Hepatocyte (in vitro differentiated cells): Measurements from ENCODE around the gene TMIE. TPM values are rescaled to one million over a fixed set of nuclear protein-coding genes. Genes with fewer than 3 reads are reported as not detected.

Experiments used
- DNase-seq: peaks from one replicate; pipeline ENCODE4 v3.0.0-alpha.2; 2016; ENCODE audit warnings: low spot score
- H2AFZ ChIP-seq: fragments of 200-600 bp; sonication (generic); 2 replicates; pipeline ENCODE4 v1.6.0; 2016; ENCODE audit warnings: antibody characterized with exemption, mild to moderate bottlenecking
- H3K27ac ChIP-seq: fragments of 200-600 bp; sonication (generic); 2 replicates; pipeline ENCODE4 v1.5.1; 2016; ENCODE audit warnings: mild to moderate bottlenecking
- H3K27me3 ChIP-seq: fragments of 200-600 bp; sonication (generic); 2 replicates; pipeline ENCODE4 v1.6.1; 2016
- H3K36me3 ChIP-seq: fragments of 200-600 bp; sonication (generic); replicated peaks from 2 replicates; pipeline ENCODE4 v1.5.1; 2016; ENCODE audit warnings: low read depth; ENCODE audit not compliant: insufficient read depth
- H3K4me1 ChIP-seq: fragments of 200-600 bp; sonication (generic); 2 replicates; pipeline ENCODE4 v1.5.1; 2016; ENCODE audit warnings: mild to moderate bottlenecking, moderate library complexity; ENCODE audit not compliant: insufficient read depth
- H3K4me2 ChIP-seq: fragments of 200-600 bp; sonication (generic); 2 replicates; pipeline ENCODE4 v1.6.0; 2016
- H3K4me3 ChIP-seq: fragments of 200-600 bp; sonication (generic); 2 replicates; pipeline ENCODE4 v1.5.1; 2016; ENCODE audit warnings: mild to moderate bottlenecking
- H3K79me2 ChIP-seq: fragments of 200-600 bp; sonication (generic); 2 replicates; pipeline ENCODE4 v1.6.0; 2017; ENCODE audit warnings: mild to moderate bottlenecking
- H3K9me2 ChIP-seq: fragments of 200-600 bp; sonication (generic); replicated peaks from 2 replicates; pipeline ENCODE4 v1.6.0; 2017; ENCODE audit warnings: mild to moderate bottlenecking; ENCODE audit not compliant: insufficient read depth
- H3K9me3 ChIP-seq: fragments of 200-600 bp; sonication (generic); 2 replicates; pipeline ENCODE4 v1.5.1; 2016; ENCODE audit warnings: low read depth, mild to moderate bottlenecking
- H4K20me1 ChIP-seq: fragments of 200-600 bp; sonication (generic); 2 replicates; pipeline ENCODE4 v1.6.0; 2016; ENCODE audit warnings: mild to moderate bottlenecking; ENCODE audit not compliant: insufficient read depth, poor library complexity, severe bottlenecking
- EZH2 ChIP-seq: fragments of 200-600 bp; sonication (generic); IDR thresholded peaks from 2 replicates; pipeline ENCODE4 v1.6.1; 2016; ENCODE audit warnings: antibody characterized with exemption, mild to moderate bottlenecking, borderline replicate concordance
- EZH2phosphoT487 ChIP-seq: fragments of 200-600 bp; sonication (generic); IDR thresholded peaks from one replicate; pipeline ENCODE4 v1.6.1; 2018; ENCODE audit warnings: antibody characterized with exemption, mild to moderate bottlenecking, low read depth, moderate library complexity; ENCODE audit not compliant: unreplicated experiment, severe bottlenecking
- WGBS: methylation state at CpG from one replicate; pipeline ENCODE4 v1.1.6; 2016; ENCODE audit warnings: low lambda C conversion rate; ENCODE audit errors: missing lambda C conversion rate; 5-methylcytosine and 5-hydroxymethylcytosine counted together
- polyA plus RNA-seq: library from polyadenylated mRNA; unstranded; fragments of >200 nt; fragmentation: Nextera tagmentation; extraction: Ambion mirVana; gene quantifications from 2 replicates; pipeline ENCODE4 v1.2.1, GENCODE V29; 2016
- total RNA-seq: library from RNA; depleted of rRNA; stranded (reverse); fragments of >200 nt; gene quantifications from 2 replicates; pipeline ENCODE4 v1.2.3, GENCODE V29; 2014
- TF ChIP-seq, protein P1 (sequence below): fragments of 200-600 bp; sonication (generic); IDR thresholded peaks from 2 replicates; pipeline ENCODE4 v1.5.1; 2016; ENCODE audit warnings: antibody characterized with exemption, mild to moderate bottlenecking; ENCODE audit not compliant: poor library complexity

TMIE gene
- total and polyA plus RNA-seq, 2 experiments from 2014 or later, result 0.37 to 0.51 TPM

DNA sequence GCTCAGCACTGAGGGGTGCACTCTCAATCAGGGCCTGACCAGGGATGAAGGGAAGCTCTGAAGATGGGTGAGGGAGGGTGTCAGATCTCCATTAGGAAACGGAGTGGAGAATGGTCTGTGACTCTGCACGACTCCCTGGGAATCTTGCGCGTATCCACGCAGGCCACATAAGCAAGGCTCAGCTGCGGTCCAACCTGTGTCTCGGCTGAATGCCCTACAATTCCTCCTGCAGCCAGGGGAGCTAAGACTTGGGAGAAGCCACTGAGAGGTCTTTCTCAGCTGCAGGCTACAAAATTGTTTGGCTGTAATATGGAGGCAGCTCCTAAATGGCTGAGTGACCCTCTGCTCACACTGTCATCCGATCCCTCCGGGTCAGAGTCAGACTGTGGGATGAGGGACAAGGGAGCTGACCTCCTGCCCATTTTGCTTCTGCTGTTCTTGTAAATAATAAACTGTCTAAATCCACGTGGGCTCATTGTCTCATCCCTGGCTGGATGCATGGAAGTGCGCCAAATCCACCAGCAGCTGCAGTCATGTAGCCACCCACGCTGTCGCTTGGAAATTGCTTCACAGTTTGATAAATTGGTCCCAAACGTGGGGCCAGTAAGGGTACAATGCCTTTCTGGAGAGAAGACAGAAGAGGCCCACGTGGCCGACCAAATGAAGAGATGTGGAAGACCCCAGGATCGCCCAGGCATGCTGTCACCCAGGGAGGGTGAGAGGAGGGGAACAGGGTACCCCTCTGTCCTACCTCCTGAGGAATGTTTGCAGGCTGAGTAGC, 38.2 kb upstream of the TMIE start:
- Histone ChIP-seq H3K27me3 (no peaks in the 10 kb centered on the region), H3K36me3 (no peaks in the 10 kb centered on the region), H4K20me1 (no peaks in the 10 kb centered on the region), H3K4me1 (peaks cover 17% of the 10 kb centered on the region), H3K79me2 (no peaks in the 10 kb centered on the region), H3K4me3 (no peak overlapping the region), H3K9me3 (no peaks in the 10 kb centered on the region), H3K9me2 (no peaks in the 10 kb centered on the region), H3K4me2 (peak overlapping the region; percentile 48), H2AFZ (no peak overlapping the region), H3K27ac (peak overlapping the region; percentile 57)
- WGBS, result 60% methylated on average over 17 of the region's 17 CpGs
- TF ChIP-seq, protein P1, sequence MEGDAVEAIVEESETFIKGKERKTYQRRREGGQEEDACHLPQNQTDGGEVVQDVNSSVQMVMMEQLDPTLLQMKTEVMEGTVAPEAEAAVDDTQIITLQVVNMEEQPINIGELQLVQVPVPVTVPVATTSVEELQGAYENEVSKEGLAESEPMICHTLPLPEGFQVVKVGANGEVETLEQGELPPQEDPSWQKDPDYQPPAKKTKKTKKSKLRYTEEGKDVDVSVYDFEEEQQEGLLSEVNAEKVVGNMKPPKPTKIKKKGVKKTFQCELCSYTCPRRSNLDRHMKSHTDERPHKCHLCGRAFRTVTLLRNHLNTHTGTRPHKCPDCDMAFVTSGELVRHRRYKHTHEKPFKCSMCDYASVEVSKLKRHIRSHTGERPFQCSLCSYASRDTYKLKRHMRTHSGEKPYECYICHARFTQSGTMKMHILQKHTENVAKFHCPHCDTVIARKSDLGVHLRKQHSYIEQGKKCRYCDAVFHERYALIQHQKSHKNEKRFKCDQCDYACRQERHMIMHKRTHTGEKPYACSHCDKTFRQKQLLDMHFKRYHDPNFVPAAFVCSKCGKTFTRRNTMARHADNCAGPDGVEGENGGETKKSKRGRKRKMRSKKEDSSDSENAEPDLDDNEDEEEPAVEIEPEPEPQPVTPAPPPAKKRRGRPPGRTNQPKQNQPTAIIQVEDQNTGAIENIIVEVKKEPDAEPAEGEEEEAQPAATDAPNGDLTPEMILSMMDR, result no peak
- TF ChIP-seq EZH2 (no peak), EZH2phosphoT487 (no peak)
- peak; percentile 49 for DNase-seq

DNA sequence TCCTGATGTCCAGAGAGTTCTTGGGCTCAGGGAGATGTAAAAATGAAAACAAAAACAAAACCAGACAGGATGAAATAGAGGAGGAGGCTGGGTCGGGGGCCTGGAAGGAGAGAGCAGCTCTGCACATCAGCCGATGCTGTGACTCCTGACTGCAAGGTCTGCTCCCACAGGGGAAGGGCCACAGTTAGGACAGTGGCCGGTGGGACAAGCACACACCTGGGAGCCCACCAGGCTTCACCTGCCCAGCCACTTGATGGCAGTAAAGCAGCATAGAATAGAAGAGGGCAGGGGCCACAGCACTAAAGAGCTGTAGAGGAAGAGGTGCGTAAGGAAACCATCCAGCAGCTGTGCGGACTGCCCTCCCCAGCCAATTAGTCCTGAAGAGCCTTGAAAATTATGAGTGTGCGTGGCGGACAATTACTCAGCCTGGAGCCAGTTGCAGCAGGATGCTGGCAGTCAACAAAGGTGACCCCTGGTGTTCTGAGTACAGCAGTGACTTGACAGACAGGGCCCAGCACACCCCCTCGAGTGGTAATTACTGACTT, 37.5 kb upstream of the TMIE start:
- peak overlapping the region; percentile 57 for H3K27ac ChIP-seq
- H3K4me3 ChIP-seq, result no peak overlapping the region
- peak overlapping the region; percentile 48 for H3K4me2 ChIP-seq
- H4K20me1 ChIP-seq, result no peaks in the 10 kb centered on the region
- H3K36me3 ChIP-seq, result no peaks in the 10 kb centered on the region
- H3K79me2 ChIP-seq, result no peaks in the 10 kb centered on the region
- H3K4me1 ChIP-seq, result peaks cover 17% of the 10 kb centered on the region
- no peaks in the 10 kb centered on the region for H3K9me3 ChIP-seq
- H2AFZ ChIP-seq, result no peak overlapping the region
- WGBS, result 70% methylated on average over 8 of the region's 8 CpGs
- peak; percentile 43 for DNase-seq
- H3K9me2 ChIP-seq, result no peaks in the 10 kb centered on the region
- TF ChIP-seq, protein P1, result peak; percentile 29
- TF ChIP-seq EZH2, result no peak
- TF ChIP-seq EZH2phosphoT487, result no peak
- no peaks in the 10 kb centered on the region for H3K27me3 ChIP-seq

DNA sequence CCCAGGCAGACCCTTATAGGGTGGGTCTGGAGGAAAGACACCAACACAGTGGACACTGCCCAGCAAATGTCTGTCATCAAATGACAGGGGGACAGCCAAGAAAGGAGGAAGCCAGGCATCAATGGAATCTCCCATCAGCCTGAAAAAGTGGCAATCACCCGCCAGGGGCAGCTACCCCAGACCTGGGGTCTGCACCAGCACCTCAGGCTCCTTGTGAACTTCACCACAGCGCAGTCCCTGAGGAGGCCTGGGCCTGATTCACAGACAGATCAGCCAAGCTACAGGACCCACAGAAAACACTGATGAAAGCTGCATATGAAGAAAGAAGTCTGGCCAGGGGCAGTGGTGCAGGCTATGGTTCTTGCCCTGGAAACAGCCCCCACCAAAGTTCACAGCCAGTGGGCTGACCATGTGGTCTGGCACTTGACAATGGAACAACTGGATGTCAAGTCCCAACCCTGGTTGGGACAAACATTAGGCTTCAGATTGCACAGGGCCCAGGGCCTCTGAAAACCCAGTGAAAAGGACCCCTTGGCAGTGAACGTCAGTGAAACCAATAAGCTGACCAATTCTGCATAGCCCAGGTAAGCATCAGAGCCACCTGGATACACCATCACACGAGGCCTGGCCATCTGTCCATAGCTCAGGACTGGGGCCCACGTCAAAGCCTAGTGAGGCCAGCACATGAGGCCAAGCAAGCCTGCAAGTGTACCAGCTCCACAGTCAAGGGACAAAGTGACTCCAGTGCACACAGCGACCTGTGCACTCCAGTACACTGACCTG, 36.8 kb upstream of the TMIE start:
- H3K9me3 ChIP-seq, result no peaks in the 10 kb centered on the region
- H3K4me3 ChIP-seq, result no peak overlapping the region
- H3K36me3 ChIP-seq, result no peaks in the 10 kb centered on the region
- H4K20me1 ChIP-seq, result no peaks in the 10 kb centered on the region
- H3K27ac ChIP-seq, result no peak overlapping the region
- no peaks in the 10 kb centered on the region for H3K27me3 ChIP-seq
- no peak for DNase-seq
- peaks cover 17% of the 10 kb centered on the region for H3K4me1 ChIP-seq
- H3K79me2 ChIP-seq, result no peaks in the 10 kb centered on the region
- no peak overlapping the region for H2AFZ ChIP-seq
- TF ChIP-seq EZH2phosphoT487 (no peak), EZH2 (no peak)
- TF ChIP-seq, protein P1, result no peak
- no peaks in the 10 kb centered on the region for H3K9me2 ChIP-seq
- 92% methylated on average over 6 of the region's 6 CpGs for WGBS
- no peak overlapping the region for H3K4me2 ChIP-seq
